ENCODE results near the gene SLCO2A1. TPM values are rescaled to one million over a fixed set of nuclear protein-coding genes. Genes with fewer than 3 reads are reported as not detected.

Gene SLCO2A1
- total and polyA plus RNA-seq, 11 donors: 2.8 to 28.4 (median 13.9) TPM

GRCh38 chr3:133992381-133992780 is 37.3 kb downstream of the SLCO2A1 start:
- no peak for DNase-seq
- WGBS, 4 donors: 68 to 87% (median 79%) methylated on average over 3 of the region's 3 CpGs
- Histone ChIP-seq H3K27me3 (peaks cover 0 to 5% (median 0%) of the 10 kb centered on the region in 9 donors), H3K27ac (peak overlapping the region in 4 of 12 donors; percentile 19 to 60 (median 52)), H3K4me1 (peaks cover 0 to 51% (median 17%) of the 10 kb centered on the region in 12 donors), H3K36me3 (no peaks in the 10 kb centered on the region), H3K9me3 (no peaks in the 10 kb centered on the region), H3K4me3 (no peak overlapping the region)
- peak in 3 of 4 donors; percentile 4 to 17 (median 14) for ATAC-seq
- TF ChIP-seq CTCF (IDR thresholded peaks at IDR 0.05) (no peak), POLR2A (IDR thresholded peaks at IDR 0.05) (no peak)
- intact Hi-C loops (cut with DNase I): no loop called here

- intact Hi-C loops (cut with DNase I): loop anchor here in 1 of 10 donors (2.0 kb wide), 1 partner anchor 51 kb away; no protein-coding TSS in a partner anchor
- Histone ChIP-seq H3K4me1 (peaks cover 0 to 55% (median 17%) of the 10 kb centered on the region in 12 donors), H3K27me3 (peaks cover 0 to 5% (median 0%) of the 10 kb centered on the region in 9 donors), H3K36me3 (no peaks in the 10 kb centered on the region), H3K27ac (peak overlapping the region in 10 of 12 donors; percentile 8 to 60 (median 35)), H3K9me3 (no peaks in the 10 kb centered on the region), H3K4me3 (no peak overlapping the region)
- TF ChIP-seq POLR2A (IDR thresholded peaks at IDR 0.05) (no peak), CTCF (IDR thresholded peaks at IDR 0.05) (no peak)
- 67 to 77% (median 74%) methylated on average over 2 of the region's 2 CpGs for WGBS, 4 donors
- no peak for DNase-seq
- ATAC-seq: peak; percentile 11 to 44 (median 30)
These were observed 38.1 kb downstream of the SLCO2A1 start for GRCh38 chr3:133991637-133992036.

- ATAC-seq: peak in 3 of 4 donors; percentile 51 to 65 (median 63)
- WGBS, 4 donors: 42 to 54% (median 51%) methylated on average over 3 of the region's 3 CpGs
- TF ChIP-seq POLR2A (IDR thresholded peaks at IDR 0.05) (no peak), CTCF (IDR thresholded peaks at IDR 0.05) (no peak)
- DNase-seq: peak in 1 of 5 donors; percentile 33
- Histone ChIP-seq H3K9me3 (no peaks in the 10 kb centered on the region), H3K36me3 (no peaks in the 10 kb centered on the region), H3K27ac (peak overlapping the region in 5 of 12 donors; percentile 16 to 60 (median 57)), H3K4me3 (no peak overlapping the region), H3K27me3 (peaks cover 0 to 3% (median 0%) of the 10 kb centered on the region in 9 donors), H3K4me1 (peaks cover 0 to 60% (median 17%) of the 10 kb centered on the region in 12 donors)
- intact Hi-C loops (cut with DNase I): loop anchor here in 1 of 10 donors (2.0 kb wide), 1 partner anchor 50 kb away; no protein-coding TSS in a partner anchor
These were observed 38.5 kb downstream of the SLCO2A1 start for GRCh38 chr3:133991209-133991608.

- H3K4me1 ChIP-seq: peaks cover 0 to 61% (median 17%) of the 10 kb centered on the region in 12 donors
- ATAC-seq (no peak), DNase-seq (no peak)
- H3K27me3 ChIP-seq: no peaks in the 10 kb centered on the region
- H3K9me3 ChIP-seq: no peaks in the 10 kb centered on the region
- TF ChIP-seq CTCF (IDR thresholded peaks at IDR 0.05) (no peak), POLR2A (IDR thresholded peaks at IDR 0.05) (no peak)
- H3K27ac ChIP-seq: no peak overlapping the region
- no peak overlapping the region for H3K4me3 ChIP-seq
- no peaks in the 10 kb centered on the region for H3K36me3 ChIP-seq
- 84 to 88% (median 86%) methylated on average over 14 of the region's 14 CpGs for WGBS, 4 donors
- intact Hi-C loops (cut with DNase I): loop anchor here in 1 of 10 donors (2.0 kb wide), 1 partner anchor 49 kb away; no protein-coding TSS in a partner anchor
These were observed 39.6 kb downstream of the SLCO2A1 start for GRCh38 chr3:133989936-133990702.
